ENCODE results near the gene POU2F3.

POU2F3 gene

GRCh38 chr11:120334332-120334731 is 94.4 kb downstream of the POU2F3 start:
- no peak for DNase-seq
- intact Hi-C loops (cut with DNase I), result loop anchor here (2.0 kb wide), 1 partner anchor 176 kb away; the partner anchor contains the start of gene GRIK4

DNA sequence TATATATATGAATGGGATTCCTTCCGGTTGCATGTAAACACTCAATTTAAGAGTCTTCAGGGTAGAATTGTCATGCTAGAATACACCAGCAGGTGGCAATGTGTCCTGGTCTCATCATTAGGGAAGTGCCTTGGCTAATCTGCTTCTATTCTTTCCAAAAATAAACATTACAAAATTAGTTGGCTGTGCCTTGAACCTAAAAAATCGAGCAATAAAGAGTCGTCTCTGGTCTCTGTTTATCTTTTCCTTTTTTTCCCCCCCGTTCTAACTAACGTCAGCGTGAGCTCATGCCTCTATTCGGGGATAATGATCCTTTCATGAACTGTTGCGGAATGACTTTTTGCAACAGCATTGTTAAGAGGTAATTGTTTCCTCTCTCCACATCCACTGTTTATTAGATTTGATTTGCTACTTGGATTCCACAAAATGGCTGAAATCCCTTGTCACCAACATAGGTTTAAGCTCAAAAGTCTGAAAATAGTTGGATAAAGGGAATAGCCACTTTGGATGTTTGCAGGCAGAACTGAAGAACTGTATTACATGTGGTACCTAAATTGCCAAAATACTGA is 95.0 kb downstream of the POU2F3 start:
- DNase-seq, result peak in 4 of 10 donors; percentile 47 to 60 (median 52)
- intact Hi-C loops (cut with DNase I), result loop anchor here (2.0 to 5.0 kb wide), 2 partner anchors 57 to 176 kb away; partner anchors contain the start of gene GRIK4

DNA sequence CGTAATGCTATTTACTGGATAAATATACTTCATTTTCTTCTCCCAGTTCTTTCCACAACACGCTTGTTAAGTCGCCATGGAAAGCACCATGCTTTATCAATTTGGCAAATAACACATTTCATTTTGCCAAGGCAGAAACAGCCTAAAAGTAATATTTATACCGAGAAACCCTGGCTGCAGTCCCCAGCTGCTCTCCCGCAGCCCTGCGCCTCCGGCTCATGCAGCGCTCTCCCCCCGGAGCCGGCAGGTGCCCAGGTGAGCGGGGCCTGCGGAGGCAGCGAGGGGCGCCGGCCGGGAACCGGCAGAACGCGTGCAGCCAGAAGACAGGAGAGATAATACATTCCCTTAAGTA is 95.6 kb downstream of the POU2F3 start:
- intact Hi-C loops (cut with DNase I), result loop anchor here (2.0 to 5.0 kb wide), 2 partner anchors 57 to 175 kb away; partner anchors contain the start of gene GRIK4
- DNase-seq, result peak in 1 of 10 donors; percentile 26

DNA sequence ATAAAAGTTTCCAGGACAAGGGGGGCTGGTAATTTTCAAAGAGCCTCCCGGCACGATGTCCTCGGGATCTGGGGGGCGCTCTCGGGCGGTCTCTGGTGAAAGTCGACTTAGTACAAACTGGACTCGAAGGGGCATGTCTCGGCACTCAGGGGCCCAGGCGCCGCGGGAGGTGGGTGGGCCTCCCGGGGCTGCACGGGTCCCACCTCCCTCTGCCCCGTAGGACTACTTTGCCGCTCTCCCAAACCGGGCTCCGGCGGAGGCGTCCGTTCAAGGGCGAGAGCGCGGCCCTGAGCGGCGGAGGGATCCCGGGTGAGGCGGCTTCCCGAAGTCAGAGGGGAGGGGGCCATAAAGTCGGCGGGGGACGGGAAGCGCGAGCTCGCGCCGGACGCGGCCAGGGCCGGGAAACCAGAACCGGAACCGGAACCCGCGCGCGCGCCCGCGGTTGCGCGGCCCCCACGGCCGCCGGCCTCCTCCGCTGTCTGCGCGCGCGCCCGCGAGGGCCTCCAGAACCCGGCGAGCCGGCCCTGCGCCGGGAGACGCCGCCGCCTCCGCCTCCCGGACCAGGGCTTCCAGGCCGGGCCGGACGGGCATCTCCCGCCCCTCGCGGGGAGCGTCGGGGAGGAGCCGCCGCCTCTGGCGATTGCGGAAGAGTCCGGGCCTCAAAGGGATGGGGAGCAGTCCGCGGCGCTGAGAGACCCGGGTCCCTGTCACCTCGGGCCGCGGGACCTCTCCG is 96.1 kb downstream of the POU2F3 start, which contains the start of gene ARHGEF12:
Gene ARHGEF12 (plus strand): TSS at position 506 of the 733 bp plus-strand sequence. CDS start 831 bp downstream, outside the sequence.
- intact Hi-C loops (cut with DNase I), result loop anchor here (2.0 to 5.0 kb wide), 2 partner anchors 56 to 175 kb away; partner anchors contain the start of gene GRIK4
- peak; percentile 87 to 98 (median 91) for DNase-seq

- intact Hi-C loops (cut with DNase I), result loop anchor here (5.0 kb wide), 1 partner anchor 56 kb away; no protein-coding TSS in a partner anchor
- DNase-seq, result peak in 4 of 10 donors; percentile 19 to 83 (median 29)
Observed at GRCh38 chr11:120336641-120337354, 96.9 kb downstream of the POU2F3 start.

GRCh38 chr11:120337355-120338106 is 97.6 kb downstream of the POU2F3 start:
- intact Hi-C loops (cut with DNase I), result loop anchor here (5.0 kb wide), 1 partner anchor 55 kb away; no protein-coding TSS in a partner anchor
- no peak for DNase-seq

DNA sequence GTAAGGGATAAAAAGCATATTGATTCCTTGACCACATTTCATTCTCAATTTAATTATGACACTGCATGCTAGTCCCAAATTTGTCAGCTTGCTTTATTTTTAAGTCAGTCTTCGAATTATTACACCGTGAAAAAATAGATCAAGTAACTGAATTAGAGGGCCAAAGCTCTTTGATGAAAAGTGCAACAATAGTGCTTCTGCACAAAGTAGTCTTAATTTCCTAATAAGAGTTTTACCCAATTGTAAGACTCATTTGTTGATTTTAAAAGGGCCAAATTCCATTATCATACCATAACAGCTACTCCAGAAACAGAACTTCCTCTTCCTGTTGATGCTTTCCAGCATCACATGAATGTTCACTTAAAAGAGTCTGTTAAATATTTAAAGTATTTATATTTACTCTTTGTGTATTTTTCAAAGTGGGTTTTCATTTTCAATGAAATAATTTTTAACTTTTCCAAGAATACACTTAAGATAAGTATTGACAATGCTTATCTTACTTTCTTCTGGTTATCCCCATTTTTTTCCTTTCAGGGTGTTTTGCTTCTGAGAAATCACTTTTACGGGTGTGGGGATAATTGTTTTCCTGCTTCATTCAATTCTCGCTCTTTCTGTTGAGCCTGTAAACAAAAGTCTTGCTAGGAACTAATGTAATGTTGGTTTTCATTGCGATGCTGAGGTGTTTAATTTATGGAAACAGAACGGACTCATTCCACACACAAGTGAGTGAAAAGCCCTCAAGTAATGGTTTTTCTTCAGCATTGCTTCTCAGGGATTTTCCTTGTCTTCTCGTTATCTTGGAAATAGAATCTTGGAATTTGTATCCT is 98.4 kb downstream of the POU2F3 start:
- intact Hi-C loops (cut with DNase I), result loop anchor here (5.0 kb wide), 1 partner anchor 54 kb away; no protein-coding TSS in a partner anchor
- no peak for DNase-seq

- intact Hi-C loops (cut with DNase I), result loop anchor here (5.0 kb wide), 1 partner anchor 53 kb away; no protein-coding TSS in a partner anchor
- peak in 4 of 10 donors; percentile 22 to 41 (median 30) for DNase-seq
Observed at GRCh38 chr11:120339394-120339890, 99.5 kb downstream of the POU2F3 start.

- no peak for DNase-seq
- intact Hi-C loops (cut with DNase I), result no loop called here
Observed at GRCh38 chr11:120340529-120340928, 100.6 kb downstream of the POU2F3 start.

GRCh38 chr11:120342226-120342625 is 102.3 kb downstream of the POU2F3 start:
- DNase-seq, result no peak
- intact Hi-C loops (cut with DNase I), result no loop called here

DNA sequence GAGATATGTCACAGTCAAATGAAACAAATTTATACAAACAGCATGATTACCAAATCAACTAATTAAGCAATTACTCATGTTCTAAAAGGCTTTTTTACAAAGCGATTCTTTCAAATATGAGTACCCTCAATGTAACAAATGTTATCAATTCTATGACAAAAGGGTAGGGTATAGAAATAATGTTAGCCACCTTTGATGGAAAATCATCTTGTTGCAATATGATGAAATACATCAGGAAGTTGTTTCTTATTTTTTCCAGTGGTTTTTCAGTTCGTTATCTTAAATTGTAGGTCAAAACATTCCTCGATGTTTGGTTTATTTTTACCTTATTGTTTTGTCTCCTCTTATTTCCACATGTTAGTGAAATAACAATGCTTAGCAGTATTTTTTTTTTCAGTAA is 102.7 kb downstream of the POU2F3 start:
- no peak for DNase-seq
- intact Hi-C loops (cut with DNase I), result no loop called here

DNA sequence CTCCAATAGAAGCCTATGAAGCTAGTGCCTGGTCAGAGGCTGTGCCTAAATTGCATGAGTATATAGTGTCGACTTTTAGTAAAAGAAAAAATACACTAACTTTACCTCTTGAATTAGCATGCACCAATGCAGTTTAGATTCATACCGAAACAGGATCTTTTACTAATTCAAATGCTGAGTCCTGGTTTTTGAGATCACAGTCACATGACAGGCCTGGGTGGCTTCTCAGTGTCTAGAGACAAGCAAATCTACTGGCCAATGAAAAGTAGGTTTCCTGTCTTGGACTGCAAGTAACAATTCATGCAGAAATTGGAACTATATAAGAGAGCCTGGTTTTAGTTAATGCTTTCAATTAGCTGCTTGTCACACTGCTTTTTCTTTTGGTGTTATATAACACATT is 103.5 kb downstream of the POU2F3 start:
- intact Hi-C loops (cut with DNase I), result no loop called here
- DNase-seq, result peak in 1 of 10 donors; percentile 18

DNA sequence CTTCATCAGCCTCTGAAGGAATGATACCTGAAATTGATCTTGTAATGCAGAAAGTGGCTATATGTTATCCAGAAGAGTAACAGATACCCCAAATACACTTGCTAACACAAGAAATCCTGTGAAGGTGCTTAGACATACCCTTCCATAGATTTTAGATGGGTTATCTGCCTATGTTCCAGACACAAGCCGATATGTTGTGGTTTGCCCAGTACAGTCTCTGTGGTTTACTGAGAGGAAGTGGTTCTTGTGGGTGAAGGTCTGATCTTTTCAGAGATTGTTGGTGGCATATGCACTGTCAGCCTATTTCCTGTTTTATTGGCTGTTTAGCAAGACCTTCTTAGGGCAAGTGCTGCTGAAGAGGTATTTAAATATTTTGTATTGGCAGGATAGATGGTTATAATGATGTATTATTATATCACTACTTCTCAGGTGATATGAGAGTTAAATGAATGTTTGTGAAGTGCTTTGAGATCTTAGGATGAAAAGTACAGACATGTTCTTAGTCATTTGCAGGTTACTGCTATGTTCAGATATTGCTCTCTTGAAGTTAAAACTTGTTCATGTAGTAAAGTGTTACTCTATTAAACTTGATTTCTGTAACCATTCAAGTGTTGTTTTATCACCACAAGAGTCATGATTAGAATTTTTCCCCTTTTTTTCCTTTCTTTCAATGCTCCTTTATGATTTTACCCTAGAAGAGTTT is 104.5 kb downstream of the POU2F3 start:
- no peak for DNase-seq
- intact Hi-C loops (cut with DNase I), result no loop called here

GRCh38 chr11:120346233-120346632 is 106.3 kb downstream of the POU2F3 start:
- DNase-seq, result no peak
- intact Hi-C loops (cut with DNase I), result no loop called here

GRCh38 chr11:120350637-120351036 is 110.7 kb downstream of the POU2F3 start:
- no peak for DNase-seq
- intact Hi-C loops (cut with DNase I), result no loop called here

- DNase-seq, result no peak
- intact Hi-C loops (cut with DNase I), result no loop called here
Observed at GRCh38 chr11:120352405-120352804, 112.5 kb downstream of the POU2F3 start.

GRCh38 chr11:120354068-120354467 is 114.1 kb downstream of the POU2F3 start:
- intact Hi-C loops (cut with DNase I), result no loop called here
- no peak for DNase-seq

GRCh38 chr11:120354779-120355178 is 114.8 kb downstream of the POU2F3 start:
- no peak for DNase-seq
- intact Hi-C loops (cut with DNase I), result no loop called here

All from posterior cingulate gyrus (tissue), 11 donors.